HL-60 (cell line): Measurements from ENCODE around the gene BTBD7.

Experiments used
- GABPA ChIP-seq: IDR thresholded peaks from 2 replicates; pipeline ENCODE4 v1.6.1; 2012; ENCODE audit warnings: low read depth
- SPI1 ChIP-seq: IDR thresholded peaks from 2 replicates; pipeline ENCODE4 v1.6.1; 2012; ENCODE audit warnings: low read depth, mild to moderate bottlenecking, borderline replicate concordance
- TF ChIP-seq, protein P1 (sequence below): IDR thresholded peaks from one replicate; pipeline ENCODE4 v1.5.1; 2011; ENCODE audit warnings: low read length, control low read depth, inconsistent platforms; ENCODE audit not compliant: insufficient read depth
- TF ChIP-seq, protein P2 (sequence below): IDR thresholded peaks from 2 replicates; pipeline ENCODE4 v1.6.1; 2012; ENCODE audit warnings: low read depth; ENCODE audit not compliant: insufficient replicate concordance

DNA sequence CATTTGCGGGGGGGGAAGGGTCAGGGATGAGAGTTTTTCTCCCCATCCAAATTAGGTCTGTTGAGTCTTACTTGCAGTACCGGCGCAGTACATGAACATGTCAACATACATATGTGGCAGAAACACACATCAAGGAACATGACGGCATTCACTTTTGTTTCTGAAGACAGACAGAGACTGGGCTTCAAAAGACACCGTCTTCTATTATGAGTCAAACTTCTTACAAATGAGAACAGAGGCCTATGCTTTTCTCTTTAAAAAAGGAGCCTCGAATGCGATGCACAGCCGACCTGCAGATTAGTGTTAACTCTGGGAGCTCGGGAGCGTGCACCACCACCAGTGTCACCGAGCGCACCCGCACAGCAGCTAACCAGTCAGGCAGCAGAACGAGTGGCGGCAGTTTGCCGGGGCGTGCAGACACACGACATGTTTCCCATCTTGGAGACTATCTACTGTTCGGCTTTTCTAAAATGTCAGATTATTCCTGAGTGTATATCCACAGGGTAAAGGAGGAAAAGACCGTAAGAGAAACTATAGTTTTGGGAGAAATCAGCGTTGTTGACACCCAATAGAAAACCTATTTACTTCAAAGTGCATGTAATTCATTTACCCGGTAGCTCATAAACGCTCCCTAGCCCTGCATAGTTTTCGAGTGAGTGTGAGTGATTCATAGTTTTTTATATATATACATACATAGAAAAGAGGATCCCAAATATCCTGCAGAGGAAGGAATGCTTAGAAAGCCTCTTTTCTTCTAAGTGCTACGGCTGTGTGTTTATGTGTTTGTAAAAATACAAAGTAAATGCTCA lies 92.8 kb downstream of the BTBD7 start:
- no peak for TF ChIP-seq SPI1
- TF ChIP-seq, protein P1, sequence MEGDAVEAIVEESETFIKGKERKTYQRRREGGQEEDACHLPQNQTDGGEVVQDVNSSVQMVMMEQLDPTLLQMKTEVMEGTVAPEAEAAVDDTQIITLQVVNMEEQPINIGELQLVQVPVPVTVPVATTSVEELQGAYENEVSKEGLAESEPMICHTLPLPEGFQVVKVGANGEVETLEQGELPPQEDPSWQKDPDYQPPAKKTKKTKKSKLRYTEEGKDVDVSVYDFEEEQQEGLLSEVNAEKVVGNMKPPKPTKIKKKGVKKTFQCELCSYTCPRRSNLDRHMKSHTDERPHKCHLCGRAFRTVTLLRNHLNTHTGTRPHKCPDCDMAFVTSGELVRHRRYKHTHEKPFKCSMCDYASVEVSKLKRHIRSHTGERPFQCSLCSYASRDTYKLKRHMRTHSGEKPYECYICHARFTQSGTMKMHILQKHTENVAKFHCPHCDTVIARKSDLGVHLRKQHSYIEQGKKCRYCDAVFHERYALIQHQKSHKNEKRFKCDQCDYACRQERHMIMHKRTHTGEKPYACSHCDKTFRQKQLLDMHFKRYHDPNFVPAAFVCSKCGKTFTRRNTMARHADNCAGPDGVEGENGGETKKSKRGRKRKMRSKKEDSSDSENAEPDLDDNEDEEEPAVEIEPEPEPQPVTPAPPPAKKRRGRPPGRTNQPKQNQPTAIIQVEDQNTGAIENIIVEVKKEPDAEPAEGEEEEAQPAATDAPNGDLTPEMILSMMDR: no peak
- no peak for TF ChIP-seq GABPA
- TF ChIP-seq, protein P2, sequence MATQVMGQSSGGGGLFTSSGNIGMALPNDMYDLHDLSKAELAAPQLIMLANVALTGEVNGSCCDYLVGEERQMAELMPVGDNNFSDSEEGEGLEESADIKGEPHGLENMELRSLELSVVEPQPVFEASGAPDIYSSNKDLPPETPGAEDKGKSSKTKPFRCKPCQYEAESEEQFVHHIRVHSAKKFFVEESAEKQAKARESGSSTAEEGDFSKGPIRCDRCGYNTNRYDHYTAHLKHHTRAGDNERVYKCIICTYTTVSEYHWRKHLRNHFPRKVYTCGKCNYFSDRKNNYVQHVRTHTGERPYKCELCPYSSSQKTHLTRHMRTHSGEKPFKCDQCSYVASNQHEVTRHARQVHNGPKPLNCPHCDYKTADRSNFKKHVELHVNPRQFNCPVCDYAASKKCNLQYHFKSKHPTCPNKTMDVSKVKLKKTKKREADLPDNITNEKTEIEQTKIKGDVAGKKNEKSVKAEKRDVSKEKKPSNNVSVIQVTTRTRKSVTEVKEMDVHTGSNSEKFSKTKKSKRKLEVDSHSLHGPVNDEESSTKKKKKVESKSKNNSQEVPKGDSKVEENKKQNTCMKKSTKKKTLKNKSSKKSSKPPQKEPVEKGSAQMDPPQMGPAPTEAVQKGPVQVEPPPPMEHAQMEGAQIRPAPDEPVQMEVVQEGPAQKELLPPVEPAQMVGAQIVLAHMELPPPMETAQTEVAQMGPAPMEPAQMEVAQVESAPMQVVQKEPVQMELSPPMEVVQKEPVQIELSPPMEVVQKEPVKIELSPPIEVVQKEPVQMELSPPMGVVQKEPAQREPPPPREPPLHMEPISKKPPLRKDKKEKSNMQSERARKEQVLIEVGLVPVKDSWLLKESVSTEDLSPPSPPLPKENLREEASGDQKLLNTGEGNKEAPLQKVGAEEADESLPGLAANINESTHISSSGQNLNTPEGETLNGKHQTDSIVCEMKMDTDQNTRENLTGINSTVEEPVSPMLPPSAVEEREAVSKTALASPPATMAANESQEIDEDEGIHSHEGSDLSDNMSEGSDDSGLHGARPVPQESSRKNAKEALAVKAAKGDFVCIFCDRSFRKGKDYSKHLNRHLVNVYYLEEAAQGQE: no peak
